ENCODE measurements around the gene PAK4.

GRCh38 chr19:39162441-39163043, 37.0 kb downstream of the PAK4 start:
- TF ChIP-seq, protein P1, sequence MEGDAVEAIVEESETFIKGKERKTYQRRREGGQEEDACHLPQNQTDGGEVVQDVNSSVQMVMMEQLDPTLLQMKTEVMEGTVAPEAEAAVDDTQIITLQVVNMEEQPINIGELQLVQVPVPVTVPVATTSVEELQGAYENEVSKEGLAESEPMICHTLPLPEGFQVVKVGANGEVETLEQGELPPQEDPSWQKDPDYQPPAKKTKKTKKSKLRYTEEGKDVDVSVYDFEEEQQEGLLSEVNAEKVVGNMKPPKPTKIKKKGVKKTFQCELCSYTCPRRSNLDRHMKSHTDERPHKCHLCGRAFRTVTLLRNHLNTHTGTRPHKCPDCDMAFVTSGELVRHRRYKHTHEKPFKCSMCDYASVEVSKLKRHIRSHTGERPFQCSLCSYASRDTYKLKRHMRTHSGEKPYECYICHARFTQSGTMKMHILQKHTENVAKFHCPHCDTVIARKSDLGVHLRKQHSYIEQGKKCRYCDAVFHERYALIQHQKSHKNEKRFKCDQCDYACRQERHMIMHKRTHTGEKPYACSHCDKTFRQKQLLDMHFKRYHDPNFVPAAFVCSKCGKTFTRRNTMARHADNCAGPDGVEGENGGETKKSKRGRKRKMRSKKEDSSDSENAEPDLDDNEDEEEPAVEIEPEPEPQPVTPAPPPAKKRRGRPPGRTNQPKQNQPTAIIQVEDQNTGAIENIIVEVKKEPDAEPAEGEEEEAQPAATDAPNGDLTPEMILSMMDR (IDR thresholded peaks at IDR 0.05; ENCODE audit: low read depth, low read length, poor library complexity, severe bottlenecking) = no peak
- no peak for TF ChIP-seq EZH2phosphoT487 (IDR thresholded peaks at IDR 0.05; ENCODE audit: borderline replicate concordance, low read length)
